Parathyroid adenoma (tissue), 2 donors: Measurements from ENCODE around the gene UBE2D2.

ENCODE experiments used
- H2AFZ ChIP-seq: fragments of 300-600 bp; sonication (generic); one replicate; pipeline ENCODE4 v1.7.0; 2017; ENCODE audit warnings: antibody characterized with exemption, mild to moderate bottlenecking
- H3K27ac ChIP-seq: fragments of 300-600 bp; sonication (generic); one replicate; pipeline ENCODE4 v1.7.0; 2017
- H3K27me3 ChIP-seq: fragments of 300-600 bp; sonication (generic); one replicate; pipeline ENCODE4 v1.7.0; 2017; ENCODE audit warnings: low read length; ENCODE audit not compliant: control insufficient read depth, insufficient read depth
- H3K36me3 ChIP-seq: fragments of 300-600 bp; sonication (generic); one replicate; pipeline ENCODE4 v1.7.0; 2017; ENCODE audit warnings: low read length; ENCODE audit not compliant: control insufficient read depth, insufficient read depth
- H3K4me1 ChIP-seq: fragments of 300-600 bp; sonication (generic); one replicate; pipeline ENCODE4 v1.7.0; 2017; ENCODE audit warnings: control low read depth
- H3K4me2 ChIP-seq: fragments of 300-600 bp; sonication (generic); one replicate; pipeline ENCODE4 v1.7.0; 2017; ENCODE audit warnings: low read length
- H3K4me3 ChIP-seq: fragments of 300-600 bp; sonication (generic); one replicate; pipeline ENCODE4 v1.7.0; 2017; ENCODE audit warnings: low read depth, low read length
- H3K79me2 ChIP-seq: fragments of 300-600 bp; sonication (generic); one replicate; pipeline ENCODE4 v1.7.0; 2017; ENCODE audit warnings: control low read depth
- H3K9ac ChIP-seq: fragments of 300-600 bp; sonication (generic); one replicate; pipeline ENCODE4 v1.7.0; 2017; ENCODE audit warnings: mild to moderate bottlenecking
- H3K9me3 ChIP-seq: fragments of 300-600 bp; sonication (generic); one replicate; pipeline ENCODE4 v1.7.0; 2017; ENCODE audit warnings: low read length; ENCODE audit not compliant: control insufficient read depth
- TF ChIP-seq, protein P1 (sequence below): fragments of 300-600 bp; sonication (generic); IDR thresholded peaks from one replicate; pipeline ENCODE4 v1.7.0; 2017; ENCODE audit warnings: antibody characterized with exemption, mild to moderate bottlenecking
- donor health status: primary hyperparathyroidism.

The UBE2D2 gene

DNA sequence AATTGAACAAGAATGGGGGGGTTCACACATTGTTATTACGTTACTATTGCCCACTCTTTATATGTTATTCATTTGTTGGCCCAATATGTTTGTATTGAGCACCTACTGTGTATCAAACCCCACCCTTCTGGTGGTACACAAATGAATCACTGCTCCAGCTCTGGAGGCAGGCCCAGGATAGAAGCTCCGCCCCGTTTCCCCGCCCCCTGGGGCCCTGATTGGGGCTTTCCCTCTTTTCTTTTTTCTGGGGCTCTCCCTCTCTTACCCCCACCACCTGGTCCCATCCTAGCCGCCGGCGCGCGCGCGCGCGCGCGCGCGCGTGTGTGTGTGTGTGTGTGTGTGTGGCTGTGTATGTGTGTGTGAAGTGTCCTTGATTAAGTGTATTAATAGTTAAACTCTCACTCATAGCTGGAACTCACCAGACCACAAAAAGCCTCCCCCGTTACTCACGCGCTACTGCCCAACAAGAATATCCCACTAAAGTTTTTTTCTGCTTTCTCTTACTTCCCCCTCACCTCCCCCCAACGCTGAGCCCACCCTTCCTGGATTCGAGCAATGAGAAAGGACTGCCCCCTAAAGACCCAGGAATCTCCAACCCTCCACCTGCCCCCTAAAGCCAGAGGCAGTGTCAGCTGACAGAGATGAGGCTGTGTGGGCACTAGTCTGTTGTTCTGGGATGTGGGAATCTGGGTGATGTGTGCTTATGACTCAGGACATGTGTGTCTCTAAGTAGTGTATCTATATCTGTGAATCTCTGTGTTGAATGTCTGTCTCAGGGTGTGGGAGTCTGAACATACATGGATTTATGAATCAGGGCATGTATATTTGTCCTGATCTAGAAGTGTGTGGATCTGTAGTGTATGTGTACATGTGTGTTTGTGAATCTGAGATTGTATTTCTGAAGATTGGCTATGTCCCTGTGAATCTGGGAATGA is 91.0 kb downstream of the UBE2D2 start:
- no peaks in the 10 kb centered on the region for H3K36me3 ChIP-seq
- peaks cover 48% of the 10 kb centered on the region for H3K79me2 ChIP-seq
- H3K4me3 ChIP-seq = peak overlapping the region; percentile 33
- no peak overlapping the region for H3K9ac ChIP-seq
- H2AFZ ChIP-seq = peak overlapping the region; percentile 52
- H3K27me3 ChIP-seq = no peaks in the 10 kb centered on the region
- peaks cover 64% of the 10 kb centered on the region for H3K4me1 ChIP-seq
- H3K9me3 ChIP-seq = no peaks in the 10 kb centered on the region
- peak overlapping the region; percentile 5 for H3K4me2 ChIP-seq
- TF ChIP-seq, protein P1, sequence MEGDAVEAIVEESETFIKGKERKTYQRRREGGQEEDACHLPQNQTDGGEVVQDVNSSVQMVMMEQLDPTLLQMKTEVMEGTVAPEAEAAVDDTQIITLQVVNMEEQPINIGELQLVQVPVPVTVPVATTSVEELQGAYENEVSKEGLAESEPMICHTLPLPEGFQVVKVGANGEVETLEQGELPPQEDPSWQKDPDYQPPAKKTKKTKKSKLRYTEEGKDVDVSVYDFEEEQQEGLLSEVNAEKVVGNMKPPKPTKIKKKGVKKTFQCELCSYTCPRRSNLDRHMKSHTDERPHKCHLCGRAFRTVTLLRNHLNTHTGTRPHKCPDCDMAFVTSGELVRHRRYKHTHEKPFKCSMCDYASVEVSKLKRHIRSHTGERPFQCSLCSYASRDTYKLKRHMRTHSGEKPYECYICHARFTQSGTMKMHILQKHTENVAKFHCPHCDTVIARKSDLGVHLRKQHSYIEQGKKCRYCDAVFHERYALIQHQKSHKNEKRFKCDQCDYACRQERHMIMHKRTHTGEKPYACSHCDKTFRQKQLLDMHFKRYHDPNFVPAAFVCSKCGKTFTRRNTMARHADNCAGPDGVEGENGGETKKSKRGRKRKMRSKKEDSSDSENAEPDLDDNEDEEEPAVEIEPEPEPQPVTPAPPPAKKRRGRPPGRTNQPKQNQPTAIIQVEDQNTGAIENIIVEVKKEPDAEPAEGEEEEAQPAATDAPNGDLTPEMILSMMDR = no peak
- H3K27ac ChIP-seq = peak overlapping the region; percentile 92

DNA sequence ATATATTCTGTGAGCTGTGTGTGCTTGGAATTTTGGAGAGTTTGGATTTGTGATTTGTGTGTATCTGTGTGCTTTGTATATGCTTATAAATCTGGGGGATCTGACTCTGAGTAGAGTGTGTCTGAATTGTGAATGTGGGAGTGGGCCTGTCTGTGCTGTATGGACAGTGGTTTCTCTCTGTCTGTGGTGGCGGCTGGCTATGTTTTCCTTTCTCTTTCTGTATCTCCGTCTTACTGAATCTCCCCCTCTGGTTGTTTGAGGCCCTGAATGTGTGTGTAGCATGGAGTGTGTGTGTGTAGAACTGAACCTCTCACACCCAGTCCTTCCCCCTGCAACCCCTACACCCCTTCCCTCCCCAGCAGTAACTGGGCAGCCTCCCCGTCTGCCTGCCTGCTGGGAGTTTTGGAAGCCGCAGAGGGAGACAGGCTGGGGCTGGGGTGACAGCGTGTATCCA is 91.7 kb downstream of the UBE2D2 start:
- no peaks in the 10 kb centered on the region for H3K9me3 ChIP-seq
- no peaks in the 10 kb centered on the region for H3K36me3 ChIP-seq
- peak overlapping the region; percentile 24 for H2AFZ ChIP-seq
- H3K9ac ChIP-seq = no peak overlapping the region
- peaks cover 53% of the 10 kb centered on the region for H3K79me2 ChIP-seq
- no peak overlapping the region for H3K4me3 ChIP-seq
- H3K27me3 ChIP-seq = no peaks in the 10 kb centered on the region
- H3K27ac ChIP-seq = peak overlapping the region; percentile 92
- TF ChIP-seq, protein P1 = no peak
- H3K4me1 ChIP-seq = peaks cover 63% of the 10 kb centered on the region
- peak overlapping the region; percentile 5 for H3K4me2 ChIP-seq

DNA sequence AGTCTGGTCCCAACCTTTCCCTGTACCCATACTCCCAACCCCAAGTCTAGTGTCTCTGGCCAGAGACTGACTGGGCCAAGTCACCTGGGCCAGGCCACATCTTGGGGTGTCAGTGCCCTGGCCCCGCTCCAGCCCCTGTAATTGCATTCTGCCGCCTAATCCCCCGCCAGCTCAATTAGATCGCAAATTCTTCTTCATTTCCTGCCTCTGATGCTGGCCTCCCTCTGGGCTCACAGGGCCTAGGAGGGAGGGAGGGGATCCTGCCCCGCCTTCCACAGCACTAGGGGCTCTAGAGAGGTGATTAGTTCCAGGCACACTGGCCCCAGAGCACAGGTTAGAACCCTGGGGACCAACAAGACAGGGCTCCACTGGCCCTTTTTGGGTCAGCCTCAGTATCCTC is 92.5 kb downstream of the UBE2D2 start:
- Histone ChIP-seq H3K27ac (peak overlapping the region; percentile 92), H3K4me2 (peak overlapping the region; percentile 6), H3K9me3 (no peaks in the 10 kb centered on the region), H3K27me3 (no peaks in the 10 kb centered on the region), H2AFZ (no peak overlapping the region), H3K36me3 (no peaks in the 10 kb centered on the region), H3K4me3 (no peak overlapping the region), H3K79me2 (peaks cover 61% of the 10 kb centered on the region), H3K9ac (peak overlapping the region; percentile 25), H3K4me1 (peaks cover 71% of the 10 kb centered on the region)
- TF ChIP-seq, protein P1 = no peak

DNA sequence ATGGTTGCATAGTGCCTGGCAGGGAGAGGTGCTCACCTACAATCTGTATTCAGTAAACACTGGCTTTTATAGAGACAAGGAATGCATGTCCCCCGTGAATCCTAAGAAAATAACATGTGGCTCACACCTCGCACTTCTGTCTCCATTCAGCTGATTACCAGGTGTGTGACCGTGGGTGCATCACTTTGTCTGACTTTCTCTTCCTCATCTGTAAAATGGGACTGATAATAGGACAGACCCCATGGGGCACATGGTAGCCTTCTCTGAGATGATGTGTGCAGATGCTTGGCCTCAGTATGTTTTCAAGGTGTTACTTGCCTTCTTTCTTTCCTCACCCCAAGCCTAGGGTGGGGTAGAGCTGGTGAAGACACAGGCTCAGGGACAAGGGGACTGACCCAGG is 93.3 kb downstream of the UBE2D2 start:
- no peak overlapping the region for H3K4me3 ChIP-seq
- peak overlapping the region; percentile 92 for H3K27ac ChIP-seq
- TF ChIP-seq, protein P1 = no peak
- H3K9ac ChIP-seq = peak overlapping the region; percentile 5
- no peaks in the 10 kb centered on the region for H3K9me3 ChIP-seq
- H3K4me2 ChIP-seq = no peak overlapping the region
- H3K36me3 ChIP-seq = no peaks in the 10 kb centered on the region
- H3K4me1 ChIP-seq = peaks cover 79% of the 10 kb centered on the region
- peaks cover 61% of the 10 kb centered on the region for H3K79me2 ChIP-seq
- H2AFZ ChIP-seq = no peak overlapping the region
- H3K27me3 ChIP-seq = no peaks in the 10 kb centered on the region
